Endothelial cell (in vitro differentiated cells): Measurements from ENCODE around the gene PCDHGA12. TPM values are rescaled to one million over a fixed set of nuclear protein-coding genes. Genes with fewer than 3 reads are reported as not detected.
"Not testable (repeated sequence)": the region's sequence is repeated elsewhere in the genome, so short reads cannot be mapped to it uniquely, and the experiment has no call there.

Experiments used
- DNase-seq: peaks from one replicate; pipeline ENCODE4 v3.0.0; 2021; ENCODE audit warnings: low spot score
- H3K27ac Mint-ChIP-seq: one replicate; pipeline ENCODE4 v1.8.0; 2021; ENCODE audit warnings: mixed read lengths, inconsistent platforms; ENCODE audit not compliant: unreplicated experiment
- H3K27me3 Mint-ChIP-seq: one replicate; pipeline ENCODE4 v1.8.0; 2021; ENCODE audit warnings: mild to moderate bottlenecking, moderate library complexity, mixed read lengths, inconsistent platforms; ENCODE audit not compliant: unreplicated experiment
- H3K36me3 Mint-ChIP-seq: one replicate; pipeline ENCODE4 v1.8.0; 2021; ENCODE audit warnings: mild to moderate bottlenecking, low read depth, mixed read lengths, inconsistent platforms; ENCODE audit not compliant: unreplicated experiment
- H3K4me1 Mint-ChIP-seq: one replicate; pipeline ENCODE4 v1.8.0; 2021; ENCODE audit warnings: mild to moderate bottlenecking, mixed read lengths, inconsistent platforms; ENCODE audit not compliant: unreplicated experiment
- H3K4me3 Mint-ChIP-seq: one replicate; pipeline ENCODE4 v1.8.0; 2021; ENCODE audit warnings: mild to moderate bottlenecking, mixed read lengths, inconsistent platforms; ENCODE audit not compliant: unreplicated experiment
- H3K9me3 Mint-ChIP-seq: one replicate; pipeline ENCODE4 v1.8.0; 2021; ENCODE audit warnings: mixed read lengths, inconsistent platforms; ENCODE audit not compliant: unreplicated experiment
- CTCF ChIP-seq: fragments of 200-600 bp; sonication (generic); IDR thresholded peaks from one replicate; pipeline ENCODE4 v1.5.0; 2021; ENCODE audit warnings: antibody characterized with exemption; ENCODE audit not compliant: unreplicated experiment
- total RNA-seq: library from RNA; stranded (reverse); fragmentation: NEBNext Ultra II Directional; extraction: Animal tissue kit (Norgen Biotek cat#: 25700); gene quantifications from one replicate; pipeline ENCODE4 v1.2.1, GENCODE V29; 2021; ENCODE audit not compliant: unreplicated experiment

Gene PCDHGA12
- total RNA-seq, 1 donor from 2014 or later = 3.8 TPM

GRCh38 chr5:141402553-141403243, 27.6 kb upstream of the PCDHGA12 start, which contains the start of gene PCDHGA9:
PCDHGA9 (plus strand) TSS chr5:141402778; CDS start chr5:141402953, 175 bp downstream.
- H3K36me3 Mint-ChIP-seq = peaks cover 40% of the 10 kb centered on the region
- peaks cover 2% of the 10 kb centered on the region for H3K27me3 Mint-ChIP-seq
- peak within 1 kb of the TSS; percentile 26 for H3K4me3 Mint-ChIP-seq
- TF ChIP-seq CTCF = no peak
- H3K27ac Mint-ChIP-seq = no peak within 1 kb of the TSS
- peaks cover 19% of the 10 kb centered on the region for H3K9me3 Mint-ChIP-seq
- DNase-seq = no peak
- H3K4me1 Mint-ChIP-seq = peaks cover 7% of the 10 kb centered on the region

GRCh38 chr5:141403387-141403786, 26.9 kb upstream of the PCDHGA12 start:
- H3K4me1 Mint-ChIP-seq = peaks cover 8% of the 10 kb centered on the region
- H3K9me3 Mint-ChIP-seq = peaks cover 19% of the 10 kb centered on the region
- peak overlapping the region; percentile 26 for H3K4me3 Mint-ChIP-seq
- H3K27ac Mint-ChIP-seq = no peak overlapping the region
- peaks cover 2% of the 10 kb centered on the region for H3K27me3 Mint-ChIP-seq
- no peak for TF ChIP-seq CTCF
- DNase-seq = no peak
- H3K36me3 Mint-ChIP-seq = peaks cover 44% of the 10 kb centered on the region

- TF ChIP-seq CTCF = peak; percentile 89
- Mint-ChIP-seq H3K9me3 (peaks cover 10% of the 10 kb centered on the region), H3K36me3 (peaks cover 42% of the 10 kb centered on the region), H3K4me3 (peak within 1 kb of the TSS; percentile 97), H3K27ac (peak within 1 kb of the TSS; percentile 93), H3K4me1 (peaks cover 24% of the 10 kb centered on the region)
- H3K27me3 Mint-ChIP-seq = not testable (repeated sequence)
- peak; percentile 87 for DNase-seq
These were observed 22.4 kb upstream of the PCDHGA12 start, which contains the start of gene PCDHGB6 for GRCh38 chr5:141407790-141408505. PCDHGB6 (plus strand) TSS chr5:141408021; CDS start chr5:141408203, 182 bp downstream.

GRCh38 chr5:141409598-141410306, 20.6 kb upstream of the PCDHGA12 start:
- H3K27ac Mint-ChIP-seq = no peak overlapping the region
- no peak for DNase-seq
- H3K4me1 Mint-ChIP-seq = peaks cover 38% of the 10 kb centered on the region
- TF ChIP-seq CTCF = no peak
- peak overlapping the region; percentile 97 for H3K4me3 Mint-ChIP-seq
- H3K36me3 Mint-ChIP-seq = peaks cover 48% of the 10 kb centered on the region
- peaks cover 15% of the 10 kb centered on the region for H3K9me3 Mint-ChIP-seq
- peaks cover 8% of the 10 kb centered on the region for H3K27me3 Mint-ChIP-seq
